Limb (tissue), 2 donors: ENCODE data around the gene ZNRF1.
"Not testable (repeated sequence)": the region's sequence is repeated elsewhere in the genome, so short reads cannot be mapped to it uniquely, and the experiment has no call there.

ENCODE experiments used
- DNase-seq, 2 donors: peaks; one replicate each; pipeline ENCODE4 v3.0.0-alpha.2; 2016; ENCODE audit errors: extremely low spot score in 2 of 2

Gene ZNRF1

GRCh38 chr16:75000481-75001081, 1.8 kb downstream of the ZNRF1 start:
- DNase-seq = peak in 1 of 2 donors; percentile 42

GRCh38 chr16:75002474-75002873, 3.6 kb downstream of the ZNRF1 start:
- no peak for DNase-seq

- DNase-seq = no peak
Measured at GRCh38 chr16:75003931-75004330, 5.1 kb downstream of the ZNRF1 start.

GRCh38 chr16:75004460-75004859, 5.6 kb downstream of the ZNRF1 start:
- no peak for DNase-seq

- no peak for DNase-seq
Measured at GRCh38 chr16:75005697-75006096, 6.9 kb downstream of the ZNRF1 start.

- no peak for DNase-seq
Measured at GRCh38 chr16:75007443-75007842, 8.6 kb downstream of the ZNRF1 start.

GRCh38 chr16:75010427-75010826, 11.6 kb downstream of the ZNRF1 start:
- no peak for DNase-seq

- DNase-seq = no peak
Measured at GRCh38 chr16:75011634-75012307, 12.9 kb downstream of the ZNRF1 start.

- no peak for DNase-seq
Measured at GRCh38 chr16:75012380-75013081, 13.7 kb downstream of the ZNRF1 start.

- not testable (repeated sequence) for DNase-seq
Measured at GRCh38 chr16:75013123-75013522, 14.3 kb downstream of the ZNRF1 start.

GRCh38 chr16:75014318-75014717, 15.5 kb downstream of the ZNRF1 start:
- DNase-seq = no peak

- not testable (repeated sequence) for DNase-seq
Measured at GRCh38 chr16:75016451-75017081, 17.7 kb downstream of the ZNRF1 start.

GRCh38 chr16:75017670-75018525, 19.1 kb downstream of the ZNRF1 start:
- DNase-seq = no peak

GRCh38 chr16:75019007-75019406, 20.2 kb downstream of the ZNRF1 start:
- no peak for DNase-seq

GRCh38 chr16:75019586-75019985, 20.8 kb downstream of the ZNRF1 start:
- DNase-seq = no peak

GRCh38 chr16:75021410-75021809, 22.6 kb downstream of the ZNRF1 start:
- no peak for DNase-seq

GRCh38 chr16:75022567-75022966, 23.7 kb downstream of the ZNRF1 start:
- no peak for DNase-seq

- DNase-seq = no peak
Measured at GRCh38 chr16:75023009-75023408, 24.2 kb downstream of the ZNRF1 start.

GRCh38 chr16:75024182-75024581, 25.4 kb downstream of the ZNRF1 start:
- no peak for DNase-seq

- DNase-seq = no peak
Measured at GRCh38 chr16:75024594-75024993, 25.8 kb downstream of the ZNRF1 start.

- peak in 1 of 2 donors; percentile 38 for DNase-seq
Measured at GRCh38 chr16:75025761-75026160, 26.9 kb downstream of the ZNRF1 start.
